ENCODE data around the gene WBP1L. TPM values are rescaled to one million over a fixed set of nuclear protein-coding genes. Genes with fewer than 3 reads are reported as not detected.

WBP1L gene
- polyA plus RNA-seq, 1 donor from 2014 or later, result 20.8 TPM

DNA sequence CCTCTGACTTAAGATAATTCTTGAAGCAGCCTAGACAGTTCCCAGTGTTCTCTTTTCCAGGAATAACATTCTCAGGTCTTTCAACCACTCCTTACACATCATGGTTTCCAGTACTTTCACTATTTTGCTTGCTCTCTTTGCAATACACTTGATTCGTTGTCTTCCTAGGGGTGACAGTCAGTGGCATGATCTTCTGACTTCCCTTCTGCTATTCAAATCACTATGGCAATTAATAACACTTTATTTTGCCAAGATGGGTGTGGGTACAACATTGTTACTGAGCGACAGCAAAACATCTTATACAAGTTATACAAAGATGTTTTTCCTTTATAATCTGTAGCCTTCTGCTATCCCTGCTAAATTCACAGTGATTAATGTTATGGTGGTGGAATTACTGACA is 44.9 kb upstream of the WBP1L start:
- TF ChIP-seq EZH2 (IDR thresholded peaks at IDR 0.05; ENCODE audit: borderline replicate concordance, insufficient read depth, low read length, poor library complexity, severe bottlenecking) (no peak), REST (IDR thresholded peaks at IDR 0.05; ENCODE audit: borderline replicate concordance) (no peak), MXI1 (conservative IDR thresholded peaks at IDR 0.05; ENCODE audit: poor library complexity, severe bottlenecking) (no peak), RAD21 (conservative IDR thresholded peaks at IDR 0.05) (no peak), CTCF (IDR thresholded peaks at IDR 0.05; ENCODE audit: poor library complexity, severe bottlenecking) (no peak), POLR2AphosphoS5 (IDR thresholded peaks at IDR 0.05) (no peak), TAF1 (IDR thresholded peaks at IDR 0.05; ENCODE audit: low read depth) (no peak), SMC3 (conservative IDR thresholded peaks at IDR 0.05; ENCODE audit: poor library complexity) (no peak), EP300 (conservative IDR thresholded peaks at IDR 0.05; ENCODE audit: poor library complexity, severe bottlenecking) (no peak)
- Histone ChIP-seq H3F3A (ENCODE audit: insufficient read depth, low read length, poor library complexity, severe bottlenecking) (no peaks in the 10 kb centered on the region), H3K27ac (ENCODE audit: low read length) (no peak overlapping the region), H3K27me3 (ENCODE audit: insufficient read depth, low read depth, low read length) (no peaks in the 10 kb centered on the region), H3K9me2 (ENCODE audit: insufficient read depth, low read length) (no peaks in the 10 kb centered on the region), H3K9ac (ENCODE audit: low read length) (no peak overlapping the region), H4K20me1 (ENCODE audit: insufficient read depth) (no peaks in the 10 kb centered on the region), H3K36me3 (ENCODE audit: insufficient read depth, low read length) (no peaks in the 10 kb centered on the region), H3K4me3 (ENCODE audit: low read length) (no peak overlapping the region), H2AFZ (ENCODE audit: low read depth, low read length) (no peak overlapping the region), H3K79me2 (replicated peaks; ENCODE audit: insufficient read depth, low read length) (no peaks in the 10 kb centered on the region), H3K9me3 (ENCODE audit: low read length) (no peaks in the 10 kb centered on the region), H3K4me2 (ENCODE audit: low read length) (no peak overlapping the region)

DNA sequence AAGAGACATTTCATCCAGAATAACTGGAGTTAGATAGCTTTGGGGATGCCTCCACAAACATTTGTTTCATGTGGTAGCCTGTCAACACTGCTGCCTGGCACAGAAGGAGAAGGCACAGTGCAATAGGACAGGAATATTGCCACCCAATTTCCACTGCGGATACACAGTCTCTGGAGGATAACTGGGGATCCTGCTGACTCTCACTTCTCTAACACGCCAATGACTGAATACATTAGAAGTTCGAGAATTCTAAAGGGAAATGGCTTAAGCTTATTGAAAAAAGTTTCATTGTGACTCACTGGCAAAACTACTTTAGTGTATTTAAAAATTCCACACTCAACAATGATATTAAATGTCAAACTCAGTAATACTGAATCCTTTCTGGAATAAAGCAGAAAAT is 42.5 kb upstream of the WBP1L start:
- H3K4me2 ChIP-seq (ENCODE audit: low read length), result no peak overlapping the region
- TF ChIP-seq POLR2AphosphoS5 (IDR thresholded peaks at IDR 0.05), result no peak
- TF ChIP-seq RAD21 (conservative IDR thresholded peaks at IDR 0.05), result no peak
- no peak for TF ChIP-seq EP300 (conservative IDR thresholded peaks at IDR 0.05; ENCODE audit: poor library complexity, severe bottlenecking)
- no peak for TF ChIP-seq TAF1 (IDR thresholded peaks at IDR 0.05; ENCODE audit: low read depth)
- TF ChIP-seq EZH2 (IDR thresholded peaks at IDR 0.05; ENCODE audit: borderline replicate concordance, insufficient read depth, low read length, poor library complexity, severe bottlenecking), result no peak
- no peak for TF ChIP-seq MXI1 (conservative IDR thresholded peaks at IDR 0.05; ENCODE audit: poor library complexity, severe bottlenecking)
- no peak for TF ChIP-seq CTCF (IDR thresholded peaks at IDR 0.05; ENCODE audit: poor library complexity, severe bottlenecking)
- no peak for TF ChIP-seq REST (IDR thresholded peaks at IDR 0.05; ENCODE audit: borderline replicate concordance)
- no peak for TF ChIP-seq SMC3 (conservative IDR thresholded peaks at IDR 0.05; ENCODE audit: poor library complexity)
- H4K20me1 ChIP-seq (ENCODE audit: insufficient read depth), result no peaks in the 10 kb centered on the region
- H3K27ac ChIP-seq (ENCODE audit: low read length), result no peak overlapping the region
- no peaks in the 10 kb centered on the region for H3K36me3 ChIP-seq (ENCODE audit: insufficient read depth, low read length)
- H3K4me3 ChIP-seq (ENCODE audit: low read length), result no peak overlapping the region
- no peaks in the 10 kb centered on the region for H3F3A ChIP-seq (ENCODE audit: insufficient read depth, low read length, poor library complexity, severe bottlenecking)
- peaks cover 10% of the 10 kb centered on the region for H3K79me2 ChIP-seq (replicated peaks; ENCODE audit: insufficient read depth, low read length)
- no peaks in the 10 kb centered on the region for H3K27me3 ChIP-seq (ENCODE audit: insufficient read depth, low read depth, low read length)
- H3K9me2 ChIP-seq (ENCODE audit: insufficient read depth, low read length), result no peaks in the 10 kb centered on the region
- no peak overlapping the region for H3K9ac ChIP-seq (ENCODE audit: low read length)
- H3K9me3 ChIP-seq (ENCODE audit: low read length), result no peaks in the 10 kb centered on the region
- no peak overlapping the region for H2AFZ ChIP-seq (ENCODE audit: low read depth, low read length)
